K562 (cell line): ENCODE results near the gene JPH4. TPM values are rescaled to one million over a fixed set of nuclear protein-coding genes. Genes with fewer than 3 reads are reported as not detected.
A peak's percentile ranks its signal among the peaks of the same experiment; 100 is the strongest.

Source experiments
- BCOR ChIP-seq: fragments of 450-650 bp; IDR thresholded peaks from 2 replicates; pipeline ENCODE4 v1.6.1; 2016
- C11orf30 ChIP-seq: fragments of 450-650 bp; IDR thresholded peaks from 2 replicates; pipeline ENCODE4 v1.6.1; 2016; ENCODE audit warnings: low read depth, mild to moderate bottlenecking
- CCAR2 ChIP-seq: fragments of 200-400 bp; formaldehyde crosslinking; IDR thresholded peaks from 2 replicates; pipeline ENCODE4 v1.6.1; 2017; ENCODE audit warnings: mild to moderate bottlenecking, low read depth, low read length
- EP300 ChIP-seq: IDR thresholded peaks from 2 replicates; pipeline ENCODE4 v1.6.1; 2012; ENCODE audit warnings: low read length, improper control_type of control experiment
- HNRNPUL1 ChIP-seq: fragments of 200-400 bp; formaldehyde crosslinking; IDR thresholded peaks from 2 replicates; pipeline ENCODE4 v1.6.1; 2017; ENCODE audit warnings: low read length
- KAT2B ChIP-seq: IDR thresholded peaks from one replicate; pipeline ENCODE4 v1.6.1; 2012; ENCODE audit warnings: low read depth, mild to moderate bottlenecking, control low read depth, inconsistent platforms, low read length, moderate library complexity
- KDM2B ChIP-seq: fragments of 250-450 bp; sonication (Bioruptor Pico); IDR thresholded peaks from 2 replicates; pipeline ENCODE4 v1.8.0; 2021; ENCODE audit warnings: mild to moderate bottlenecking, moderate library complexity
- KLF1 ChIP-seq: fragments of 450-650 bp; IDR thresholded peaks from 2 replicates; pipeline ENCODE4 v1.6.1; 2016; ENCODE audit warnings: missing genetic modification characterization, missing compliant biosample characterization
- MEF2D ChIP-seq: conservative IDR thresholded peaks from 2 replicates; pipeline ENCODE4 v1.6.1; 2016; ENCODE audit warnings: low read depth, missing genetic modification characterization, missing compliant biosample characterization
- NBN ChIP-seq: fragments of 450-650 bp; IDR thresholded peaks from 2 replicates; pipeline ENCODE4 v1.6.1; 2016; ENCODE audit warnings: low read depth, mild to moderate bottlenecking
- NFE2L1 ChIP-seq: fragments of 450-650 bp; IDR thresholded peaks from 2 replicates; pipeline ENCODE4 v1.6.1; 2016; ENCODE audit warnings: missing genetic modification characterization, low read depth, mild to moderate bottlenecking, missing compliant biosample characterization, moderate library complexity, borderline replicate concordance
- NR2C1 ChIP-seq, 2 experiments: fragments of 450-650 bp; IDR thresholded peaks; 2 replicates each; pipeline ENCODE4 v1.6.1; 2017; ENCODE audit warnings: mild to moderate bottlenecking in 2 of 2, antibody characterized with exemption in 1 of 2, inconsistent platforms in 1 of 2, missing compliant biosample characterization in 1 of 2, missing genetic modification characterization in 1 of 2
- PHF20 ChIP-seq: fragments of 450-650 bp; IDR thresholded peaks from 2 replicates; pipeline ENCODE4 v1.6.1; 2018; ENCODE audit not compliant: partially characterized antibody
- PHF8 ChIP-seq: fragments of 200-600 bp; sonication (generic); IDR thresholded peaks from 2 replicates; pipeline ENCODE4 v1.6.1; 2012; ENCODE audit warnings: mixed run types, mild to moderate bottlenecking, inconsistent platforms, low read length, moderate library complexity, borderline replicate concordance
- POLR2AphosphoS2 ChIP-seq: IDR thresholded peaks from 2 replicates; pipeline ENCODE4 v1.6.1; 2012; ENCODE audit warnings: low read length, improper control_type of control experiment
- RNF2 ChIP-seq: sonication (generic); IDR thresholded peaks from 2 replicates; pipeline ENCODE4 v1.6.1; 2016
- SAP30 ChIP-seq: fragments of 200-600 bp; sonication (generic); IDR thresholded peaks from 2 replicates; pipeline ENCODE4 v1.6.1; 2012; ENCODE audit warnings: borderline replicate concordance, low read depth, mild to moderate bottlenecking, moderate library complexity, low read length, control low read depth, inconsistent platforms; ENCODE audit not compliant: insufficient read depth, poor library complexity, severe bottlenecking
- SMARCC2 ChIP-seq: fragments of 450-650 bp; IDR thresholded peaks from 2 replicates; pipeline ENCODE4 v1.6.1; 2017; ENCODE audit warnings: antibody characterized with exemption, moderate library complexity, mild to moderate bottlenecking, low read depth
- STAT5B ChIP-seq: fragments of 250-450 bp; sonication (Bioruptor Pico); IDR thresholded peaks from 2 replicates; pipeline ENCODE4 v1.8.0; 2021; ENCODE audit warnings: mild to moderate bottlenecking, inconsistent platforms
- TAL1 ChIP-seq: fragments of 450-650 bp; IDR thresholded peaks from 2 replicates; pipeline ENCODE4 v1.6.1; 2016; ENCODE audit warnings: mild to moderate bottlenecking
- ZC3H11A ChIP-seq: IDR thresholded peaks from 2 replicates; pipeline ENCODE4 v1.6.1; 2012; ENCODE audit warnings: low read depth, low read length, improper control_type of control experiment
- ZNF165 ChIP-seq: fragments of 250-450 bp; sonication (Bioruptor Pico); IDR thresholded peaks from 2 replicates; pipeline ENCODE4 v1.4.0; 2020; ENCODE audit warnings: borderline replicate concordance
- ZNF41 ChIP-seq: fragments of 250-450 bp; sonication (Bioruptor Pico); conservative IDR thresholded peaks from 2 replicates; pipeline ENCODE4 v1.4.0; 2020; ENCODE audit warnings: mild to moderate bottlenecking
- ZSCAN32 ChIP-seq: fragments of 450-650 bp; formaldehyde crosslinking; IDR thresholded peaks from 2 replicates; pipeline ENCODE4 v1.4.0; 2020; ENCODE audit warnings: mild to moderate bottlenecking, moderate library complexity
- polyA plus RNA-seq, 8 experiments: library from polyadenylated mRNA; depleted of rRNA in 4 of 8; stranded (reverse) in 5 of 8; unstranded in 3 of 8; fragments of >200 nt; fragmentation: Nextera tagmentation in 2 of 8; fragmentation: Illumina TruSeq in 1 of 8; extraction: Ambion mirVana in 2 of 8; extraction: Trizol in 1 of 8; gene quantifications; 2 replicates each; pipeline versions ENCODE4 v1.2.1 to v1.2.3, GENCODE V29; 2011 to 2014; ENCODE audit warnings: inconsistent platforms in 1 of 8, missing spikeins in 1 of 8
- total RNA-seq, 7 experiments: library from RNA; depleted of rRNA in 6 of 7; stranded (reverse); fragments of >200 nt in 6 of 7; fragmentation: Illumina TruSeq in 2 of 7; extraction: Trizol in 2 of 7; gene quantifications; 2 replicates each; pipeline versions ENCODE4 v1.2.1 to v1.2.3, GENCODE V29; 2011 to 2021; ENCODE audit warnings: low replicate concordance in 1 of 7
- TF ChIP-seq, protein P1 (sequence below), 2 experiments: fragments of 450-650 bp in 1 of 2; sonication (generic) in 1 of 2; formaldehyde crosslinking; conservative IDR thresholded peaks; 2 replicates each; pipeline versions ENCODE4 v1.4.0 to v1.8.1; 2020 to 2022; ENCODE audit warnings: mild to moderate bottlenecking in 1 of 2, missing genetic modification reagents in 1 of 2
- TF ChIP-seq, protein P2 (sequence below): fragments of 250-450 bp; sonication (Bioruptor Pico); IDR thresholded peaks from 2 replicates; pipeline ENCODE4 v1.8.0; 2021; ENCODE audit warnings: moderate library complexity, mild to moderate bottlenecking, inconsistent platforms
- TF ChIP-seq, protein P3 (sequence below): IDR thresholded peaks from 2 replicates; pipeline ENCODE4 v1.6.1; 2016; ENCODE audit warnings: missing genetic modification characterization, missing compliant biosample characterization
- TF ChIP-seq, protein P4 (sequence below): fragments of 250-450 bp; sonication (Bioruptor Pico); IDR thresholded peaks from 2 replicates; pipeline ENCODE4 v1.9.0; 2021; ENCODE audit warnings: mild to moderate bottlenecking

The JPH4 gene
- total and polyA plus RNA-seq, 9 of the 15 experiments (the other 6 are each of a cell fraction or from before 2014, with no cell fraction given): 0.04 to 0.13 (median 0.06) TPM; not detected in 5

- TF ChIP-seq PHF8 (peak; percentile 78; the same call in 1 of the 2 replicates), TAL1 (no peak), SAP30 (no peak), KDM2B (CRISPR knock-in tag) (no peak), EP300 (no peak), KAT2B (no peak), POLR2AphosphoS2 (no peak), HNRNPUL1 (no peak), RNF2 (no peak), NBN (no peak), MEF2D (tag) (no peak), ZNF41 (no peak), KLF1 (tag) (peak; percentile 57; the same call in 1 of the 2 replicates), PHF20 (peak; percentile 74), STAT5B (no peak), ZNF165 (0 out of 2 replicates have a peak, but pooled peaks have one; percentile 28), CCAR2 (no peak), BCOR (no peak), NFE2L1 (tag) (no peak), NR2C1 (IDR thresholded peaks at IDR 0.05) (peak; percentile 43; the same call in 1 of the 2 replicates), NR2C1 (tag; IDR thresholded peaks at IDR 0.05) (peak; percentile 74), ZC3H11A (no peak), ZSCAN32 (CRISPR knock-in tag) (no peak), SMARCC2 (no peak), C11orf30 (peak; percentile 36; the same call in 1 of the 2 replicates)
- TF ChIP-seq, protein P1, sequence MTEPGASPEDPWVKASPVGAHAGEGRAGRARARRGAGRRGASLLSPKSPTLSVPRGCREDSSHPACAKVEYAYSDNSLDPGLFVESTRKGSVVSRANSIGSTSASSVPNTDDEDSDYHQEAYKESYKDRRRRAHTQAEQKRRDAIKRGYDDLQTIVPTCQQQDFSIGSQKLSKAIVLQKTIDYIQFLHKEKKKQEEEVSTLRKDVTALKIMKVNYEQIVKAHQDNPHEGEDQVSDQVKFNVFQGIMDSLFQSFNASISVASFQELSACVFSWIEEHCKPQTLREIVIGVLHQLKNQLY (CRISPR knock-in tag; conservative IDR thresholded peaks at IDR 0.05): no peak
- TF ChIP-seq, protein P2, sequence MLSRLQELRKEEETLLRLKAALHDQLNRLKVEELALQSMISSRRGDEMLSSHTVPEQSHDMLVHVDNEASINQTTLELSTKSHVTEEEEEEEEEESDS: no peak
- TF ChIP-seq, protein P3, sequence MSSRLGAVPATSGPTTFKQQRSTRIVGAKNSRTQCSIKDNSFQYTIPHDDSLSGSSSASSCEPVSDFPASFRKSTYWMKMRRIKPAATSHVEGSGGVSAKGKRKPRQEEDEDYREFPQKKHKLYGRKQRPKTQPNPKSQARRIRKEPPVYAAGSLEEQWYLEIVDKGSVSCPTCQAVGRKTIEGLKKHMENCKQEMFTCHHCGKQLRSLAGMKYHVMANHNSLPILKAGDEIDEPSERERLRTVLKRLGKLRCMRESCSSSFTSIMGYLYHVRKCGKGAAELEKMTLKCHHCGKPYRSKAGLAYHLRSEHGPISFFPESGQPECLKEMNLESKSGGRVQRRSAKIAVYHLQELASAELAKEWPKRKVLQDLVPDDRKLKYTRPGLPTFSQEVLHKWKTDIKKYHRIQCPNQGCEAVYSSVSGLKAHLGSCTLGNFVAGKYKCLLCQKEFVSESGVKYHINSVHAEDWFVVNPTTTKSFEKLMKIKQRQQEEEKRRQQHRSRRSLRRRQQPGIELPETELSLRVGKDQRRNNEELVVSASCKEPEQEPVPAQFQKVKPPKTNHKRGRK (tag): no peak
- TF ChIP-seq, protein P4, sequence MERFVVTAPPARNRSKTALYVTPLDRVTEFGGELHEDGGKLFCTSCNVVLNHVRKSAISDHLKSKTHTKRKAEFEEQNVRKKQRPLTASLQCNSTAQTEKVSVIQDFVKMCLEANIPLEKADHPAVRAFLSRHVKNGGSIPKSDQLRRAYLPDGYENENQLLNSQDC: no peak
Measured at GRCh38 chr14:23555882-23556699, 22.5 kb downstream of the JPH4 start, which contains the start of gene THTPA (continued).
